Naive thymus-derived CD4-positive, alpha-beta T cell (primary cell): ENCODE measurements around the gene USP22. TPM values are rescaled to one million over a fixed set of nuclear protein-coding genes. Genes with fewer than 3 reads are reported as not detected.
A peak's percentile ranks its signal among the peaks of the same experiment; 100 is the strongest.

ENCODE experiments used
- ATAC-seq: fragments of 150-1000 bp; cut with Tn5 transposase; 2 replicates; pipeline ENCODE4 v1.10.0; 2021; ENCODE audit warnings: mild to moderate bottlenecking, moderate library complexity
- CTCF ChIA-PET: fragments of 350-600 bp; sonication (Branson Sonifier 250); formaldehyde crosslinking; loops from one replicate; lab custom pipeline; 2021; ENCODE audit warnings: antibody characterized with exemption; lab: Charles Lee
- POLR2A ChIA-PET: fragments of 350-600 bp; sonication (Branson Sonifier 250); formaldehyde crosslinking; loops from one replicate; lab custom pipeline; 2021; ENCODE audit warnings: antibody characterized with exemption, inconsistent platforms; lab: Charles Lee
- DNase-seq, 9 donors: peaks; one replicate each; pipeline versions ENCODE4 v3.0.0 to v3.0.0-alpha.2; 2020 to 2022; ENCODE audit warnings: mixed read lengths in 1 of 9
- H3K27ac ChIP-seq: one replicate; pipeline ENCODE4 v1.7.0; 2013; ENCODE audit warnings: mild to moderate bottlenecking, low read depth, low read length, moderate library complexity
- H3K27me3 ChIP-seq, 2 donors: one replicate each; pipeline ENCODE4 v1.7.0; 2013; ENCODE audit warnings: low read length in 2 of 2, mild to moderate bottlenecking in 2 of 2, moderate library complexity in 2 of 2; ENCODE audit not compliant: control insufficient read depth in 2 of 2, insufficient read depth in 2 of 2
- H3K36me3 ChIP-seq, 3 experiments: 1 replicate in 2 of 3; 2 replicates in 1 of 3; pipeline ENCODE4 v1.7.0; 2013; ENCODE audit warnings: low read length in 3 of 3, mild to moderate bottlenecking in 3 of 3, moderate library complexity in 1 of 3; ENCODE audit not compliant: insufficient read depth in 3 of 3, control insufficient read depth in 2 of 3
- H3K4me1 ChIP-seq, 2 donors: one replicate each; pipeline ENCODE4 v1.7.0; 2013; ENCODE audit warnings: low read length in 2 of 2, mild to moderate bottlenecking in 2 of 2, moderate library complexity in 1 of 2; ENCODE audit not compliant: control insufficient read depth in 2 of 2, insufficient read depth in 2 of 2
- H3K4me3 ChIP-seq: 2 replicates; pipeline ENCODE4 v1.7.0; 2013; ENCODE audit warnings: mild to moderate bottlenecking, low read length
- H3K9me3 ChIP-seq, 3 experiments: 1 replicate in 2 of 3; 2 replicates in 1 of 3; pipeline ENCODE4 v1.7.0; 2013; ENCODE audit warnings: low read length in 3 of 3; ENCODE audit not compliant: control insufficient read depth in 2 of 3
- H3K27ac Mint-ChIP-seq, 9 donors: one replicate each; pipeline ENCODE4 v1.8.0; 2020 to 2022; ENCODE audit warnings: mixed read lengths in 9 of 9, mild to moderate bottlenecking in 8 of 9, moderate library complexity in 5 of 9, inconsistent platforms in 2 of 9
- H3K27me3 Mint-ChIP-seq, 5 donors: one replicate each; pipeline ENCODE4 v1.8.0; 2021 to 2022; ENCODE audit warnings: mixed read lengths in 5 of 5, mild to moderate bottlenecking in 1 of 5
- H3K36me3 Mint-ChIP-seq, 5 donors: one replicate each; pipeline ENCODE4 v1.8.0; 2020 to 2022; ENCODE audit warnings: mixed read lengths in 5 of 5, mild to moderate bottlenecking in 3 of 5, inconsistent platforms in 1 of 5
- H3K4me1 Mint-ChIP-seq, 7 donors: one replicate each; pipeline ENCODE4 v1.8.0; 2020 to 2022; ENCODE audit warnings: mixed read lengths in 7 of 7, mild to moderate bottlenecking in 3 of 7, inconsistent platforms in 1 of 7
- H3K4me3 Mint-ChIP-seq, 10 donors: one replicate each; pipeline ENCODE4 v1.8.0; 2020 to 2022; ENCODE audit warnings: mild to moderate bottlenecking in 10 of 10, mixed read lengths in 10 of 10, moderate library complexity in 6 of 10, inconsistent platforms in 2 of 10
- H3K9me3 Mint-ChIP-seq, 11 donors: one replicate each; pipeline ENCODE4 v1.8.0; 2020 to 2022; ENCODE audit warnings: mixed read lengths in 11 of 11, mild to moderate bottlenecking in 4 of 11, inconsistent platforms in 1 of 11, moderate library complexity in 1 of 11
- intact Hi-C, 2 donors: fragments of 100-400 bp; cut with micrococcal nuclease; formaldehyde crosslinking; loops; one replicate each; pipeline ENCODE4 v1.15.1; 2023
- polyA plus RNA-seq, 2 donors: library from polyadenylated mRNA; unstranded; fragments of 300-500 nt; fragmentation: Illumina TruSeq; gene quantifications; one replicate each; pipeline ENCODE4 v1.2.3, GENCODE V29; 2021
- total RNA-seq, 6 experiments: library from RNA in 5 of 6; stranded (reverse) in 5 of 6; gene quantifications; 1 replicate in 5 of 6; 2 replicates in 1 of 6; pipeline ENCODE4 v1.2.3 and lab custom pipeline; 2021 to 2026

The USP22 gene
- total and polyA plus RNA-seq, 7 experiments from 2014 or later: 35.0 to 172 (median 138) TPM

DNA sequence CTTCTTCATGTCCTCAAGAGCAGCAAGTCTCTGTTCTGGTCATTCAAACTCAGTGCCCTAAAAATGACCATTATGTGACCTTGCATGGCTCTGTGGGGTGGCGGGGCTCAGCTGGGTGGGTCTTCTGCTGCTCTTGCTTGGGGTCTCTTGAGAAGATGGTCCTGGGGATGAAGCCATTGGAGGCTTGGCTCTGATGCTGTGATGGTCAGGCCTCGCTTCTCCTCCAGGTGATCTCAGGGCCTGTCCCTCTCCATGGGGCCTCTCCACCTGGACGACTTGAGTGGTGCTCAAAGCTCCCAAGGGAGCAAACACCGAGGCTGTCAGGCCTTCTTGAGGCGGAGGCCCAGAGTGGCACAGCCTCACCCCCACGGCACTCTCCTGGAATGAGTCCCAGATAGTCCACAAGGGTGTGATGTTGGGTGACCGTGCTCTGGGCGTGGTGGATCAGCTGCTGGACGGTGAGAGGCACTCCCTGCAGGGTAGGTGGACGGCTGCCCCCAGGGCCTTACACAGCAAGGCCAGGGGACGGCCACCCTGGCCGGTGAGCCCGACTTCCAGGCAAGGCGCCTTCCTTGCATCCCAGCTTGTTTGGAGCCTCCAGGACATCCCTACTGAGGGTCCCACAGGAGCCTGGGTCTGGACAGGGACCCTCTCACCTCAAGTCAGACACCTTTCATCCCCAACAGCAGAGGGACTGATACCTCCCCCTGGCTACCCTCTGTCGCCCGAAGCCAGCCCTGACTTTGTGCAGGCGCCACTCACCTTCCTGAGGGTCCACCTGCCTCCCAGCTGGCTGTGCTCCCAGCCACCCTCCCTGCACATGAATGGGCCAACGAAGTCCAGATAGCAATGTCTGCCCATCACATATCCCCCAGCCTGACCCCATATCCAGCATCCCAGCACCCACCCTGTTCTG, 48.7 kb downstream of the USP22 start:
- Histone ChIP-seq H3K4me1 (peaks cover 0 to 10% of the 10 kb centered on the region in 2 donors), H3K9me3 (no peaks in the 10 kb centered on the region), H3K27ac (no peak overlapping the region), H3K36me3 (no peaks in the 10 kb centered on the region), H3K4me3 (no peak overlapping the region), H3K27me3 (no peaks in the 10 kb centered on the region)
- no peak overlapping the region for H3K4me3 Mint-ChIP-seq
- H3K27ac Mint-ChIP-seq: no peak overlapping the region
- intact Hi-C loops: loop anchor here (1.0 to 2.0 kb wide), 3 partner anchors 49 to 193 kb away; partner anchors contain the start of gene USP22 (in 1 of the 2)
- no peaks in the 10 kb centered on the region for H3K9me3 Mint-ChIP-seq
- H3K4me1 Mint-ChIP-seq: peaks cover 12 to 23% (median 16%) of the 10 kb centered on the region in 7 donors
- CTCF ChIA-PET: interaction anchor here (0.6 to 1.0 kb wide), 2 partner anchors 16 to 125 kb away, joined by 3 to 4 read pairs; no protein-coding TSS in a partner anchor
- ATAC-seq (no peak), DNase-seq (no peak)
- H3K27me3 Mint-ChIP-seq: no peaks in the 10 kb centered on the region
- POLR2A ChIA-PET: interaction anchor here (1.6 kb wide), 1 partner anchor 49 kb away, joined by 4 read pairs; the partner anchor contains the start of gene USP22
- no peaks in the 10 kb centered on the region for H3K36me3 Mint-ChIP-seq

DNA sequence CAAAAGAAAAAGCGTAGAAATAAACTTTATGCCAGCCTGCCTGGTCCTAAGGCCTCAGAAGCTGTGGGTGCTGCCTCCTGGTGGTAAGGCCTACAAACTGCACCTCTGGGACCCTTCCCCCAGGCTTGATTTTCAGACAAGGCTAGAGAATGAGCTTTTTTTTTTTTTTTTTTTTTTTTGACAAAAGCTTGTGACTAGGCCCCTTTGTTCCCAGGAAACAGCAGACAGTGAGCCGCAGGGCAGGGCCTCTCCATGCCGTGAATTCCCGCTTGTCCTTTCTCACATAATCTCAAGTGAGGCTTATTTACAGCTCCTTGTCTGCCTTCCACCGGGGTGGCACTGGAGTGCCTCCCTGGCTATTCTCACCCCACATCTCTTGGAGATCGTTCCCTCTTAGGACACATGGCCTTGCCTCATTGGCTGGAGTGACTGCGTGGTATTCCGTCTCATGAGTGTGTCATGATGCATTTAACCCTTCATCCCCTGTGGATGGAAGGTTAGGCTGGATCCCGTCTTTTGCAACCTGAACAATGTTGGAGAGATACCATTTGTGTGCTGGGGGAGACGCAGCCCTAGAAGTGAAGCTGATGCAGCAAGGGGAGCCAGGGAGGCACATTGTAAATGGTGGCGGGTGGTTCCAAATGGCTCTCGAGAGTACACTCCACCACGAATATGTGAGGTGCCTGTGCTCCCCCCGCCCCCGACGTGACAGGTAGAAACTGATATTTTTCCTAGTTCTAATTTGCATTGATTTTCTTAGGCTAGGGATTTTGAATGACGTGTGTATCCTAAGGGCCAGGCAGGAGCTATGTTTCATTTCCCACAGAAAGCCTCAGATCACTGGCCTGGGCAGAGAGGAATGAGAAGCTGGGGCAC, 49.6 kb downstream of the USP22 start:
- Mint-ChIP-seq H3K36me3 (no peaks in the 10 kb centered on the region), H3K9me3 (no peaks in the 10 kb centered on the region), H3K27me3 (no peaks in the 10 kb centered on the region), H3K4me1 (peaks cover 6 to 14% (median 7%) of the 10 kb centered on the region in 7 donors), H3K4me3 (peak overlapping the region in 2 of 10 donors; percentile 21 to 25), H3K27ac (peak overlapping the region in 3 of 9 donors; percentile 24 to 70 (median 38))
- DNase-seq: peak; percentile 51 to 75 (median 65)
- H3K9me3 ChIP-seq: no peaks in the 10 kb centered on the region
- intact Hi-C loops: loop anchor here (1.0 to 2.0 kb wide), 3 partner anchors 49 to 192 kb away; partner anchors contain the start of gene USP22 (in 1 of the 2)
- peaks cover 0 to under 1% of the 10 kb centered on the region in 2 donors for H3K4me1 ChIP-seq
- H3K4me3 ChIP-seq: no peak overlapping the region
- CTCF ChIA-PET: interaction anchor here (0.6 to 1.0 kb wide), 3 partner anchors 17 to 273 kb away, joined by 3 to 4 read pairs (median 4); no protein-coding TSS in a partner anchor
- H3K27ac ChIP-seq: no peak overlapping the region
- H3K36me3 ChIP-seq: no peaks in the 10 kb centered on the region
- POLR2A ChIA-PET: interaction anchor here (1.6 kb wide), 1 partner anchor 50 kb away, joined by 4 read pairs; the partner anchor contains the start of gene USP22
- ATAC-seq: peak; percentile 88
- no peaks in the 10 kb centered on the region for H3K27me3 ChIP-seq

DNA sequence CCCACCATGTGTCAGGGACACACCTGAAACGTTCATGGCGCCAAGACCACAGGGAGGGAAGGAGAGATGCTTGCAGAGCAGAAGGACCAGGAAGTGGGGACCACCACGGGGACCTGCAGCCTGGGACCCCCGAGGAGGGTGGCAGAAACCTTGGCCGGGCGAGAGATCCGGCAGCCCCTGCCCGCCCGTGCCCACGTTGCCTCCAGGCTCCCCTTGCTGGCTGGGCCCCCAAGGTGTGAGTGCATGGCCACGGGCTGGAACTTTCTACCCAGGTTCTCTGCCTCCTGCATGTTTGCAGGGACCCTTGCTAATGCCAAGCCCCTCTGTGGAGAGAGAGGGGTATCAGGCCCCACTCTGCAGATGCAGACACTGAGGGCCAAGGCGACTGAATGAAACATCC, 50.4 kb downstream of the USP22 start:
- Histone ChIP-seq H3K4me3 (no peak overlapping the region), H3K4me1 (no peaks in the 10 kb centered on the region), H3K9me3 (no peaks in the 10 kb centered on the region), H3K27me3 (no peaks in the 10 kb centered on the region), H3K36me3 (no peaks in the 10 kb centered on the region), H3K27ac (no peak overlapping the region)
- Mint-ChIP-seq H3K27ac (peak overlapping the region in 1 of 9 donors; percentile 86), H3K9me3 (no peaks in the 10 kb centered on the region), H3K27me3 (no peaks in the 10 kb centered on the region), H3K36me3 (no peaks in the 10 kb centered on the region), H3K4me3 (peak overlapping the region in 1 of 10 donors; percentile 41), H3K4me1 (peaks cover 0 to 13% (median 7%) of the 10 kb centered on the region in 7 donors)
- ChIA-PET POLR2A (no interaction called here), CTCF (no interaction called here)
- ATAC-seq: no peak
- intact Hi-C loops: loop anchor here in 1 of 2 donors (2.0 kb wide), 1 partner anchor 50 kb away; the partner anchor contains the start of gene USP22
- no peak for DNase-seq

DNA sequence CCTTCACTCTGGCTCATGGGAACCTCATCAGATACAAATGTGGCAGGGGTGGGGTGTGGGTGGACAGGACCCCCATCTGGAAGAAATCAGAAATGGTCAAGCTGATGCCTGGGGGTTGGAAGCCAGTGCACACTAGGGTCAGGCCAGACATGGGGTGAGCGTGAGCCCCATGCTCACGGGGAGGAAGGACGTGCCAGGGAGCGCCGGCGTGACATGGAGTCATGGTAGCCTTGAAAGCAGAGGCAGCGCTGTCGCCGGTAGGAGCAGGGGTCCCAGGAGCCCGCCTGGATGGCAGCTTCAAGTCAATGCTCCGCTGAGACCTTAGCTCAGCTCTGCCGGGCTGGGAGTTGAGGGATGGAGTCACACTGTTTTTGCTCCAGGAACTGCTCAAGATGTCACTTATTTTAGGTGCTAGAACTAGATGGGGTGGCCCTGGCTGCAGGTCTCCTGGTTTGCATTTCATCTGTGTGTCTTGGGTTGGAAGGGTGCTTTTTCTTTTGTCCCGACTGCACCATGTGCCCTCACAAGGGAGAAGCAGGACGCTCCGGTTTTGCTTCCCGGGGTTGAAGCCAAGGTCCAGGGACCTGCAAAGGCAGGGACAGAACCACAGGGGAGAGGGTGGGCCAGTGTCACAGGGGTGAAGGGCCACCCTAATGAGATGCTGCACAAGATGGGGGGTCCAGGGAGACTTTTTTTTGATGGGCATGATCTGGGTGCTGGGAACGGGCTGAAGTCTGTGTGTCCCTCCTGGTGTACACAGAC, 51.4 kb downstream of the USP22 start:
- Mint-ChIP-seq H3K4me3 (no peak overlapping the region), H3K27ac (no peak overlapping the region), H3K36me3 (no peaks in the 10 kb centered on the region), H3K4me1 (peaks cover 0 to 9% (median 7%) of the 10 kb centered on the region in 7 donors), H3K27me3 (no peaks in the 10 kb centered on the region), H3K9me3 (no peaks in the 10 kb centered on the region)
- no peaks in the 10 kb centered on the region for H3K9me3 ChIP-seq
- intact Hi-C loops: loop anchor here in 1 of 2 donors (2.0 kb wide), 1 partner anchor 51 kb away; the partner anchor contains the start of gene USP22
- H3K27me3 ChIP-seq: no peaks in the 10 kb centered on the region
- H3K27ac ChIP-seq: no peak overlapping the region
- H3K4me1 ChIP-seq: no peaks in the 10 kb centered on the region
- H3K4me3 ChIP-seq: no peak overlapping the region
- ATAC-seq: no peak
- H3K36me3 ChIP-seq: no peaks in the 10 kb centered on the region
- DNase-seq: no peak
- CTCF ChIA-PET: no interaction called here
- POLR2A ChIA-PET: interaction anchor here (0.6 kb wide), 1 partner anchor 54 kb away, joined by 3 read pairs; no protein-coding TSS in a partner anchor

DNA sequence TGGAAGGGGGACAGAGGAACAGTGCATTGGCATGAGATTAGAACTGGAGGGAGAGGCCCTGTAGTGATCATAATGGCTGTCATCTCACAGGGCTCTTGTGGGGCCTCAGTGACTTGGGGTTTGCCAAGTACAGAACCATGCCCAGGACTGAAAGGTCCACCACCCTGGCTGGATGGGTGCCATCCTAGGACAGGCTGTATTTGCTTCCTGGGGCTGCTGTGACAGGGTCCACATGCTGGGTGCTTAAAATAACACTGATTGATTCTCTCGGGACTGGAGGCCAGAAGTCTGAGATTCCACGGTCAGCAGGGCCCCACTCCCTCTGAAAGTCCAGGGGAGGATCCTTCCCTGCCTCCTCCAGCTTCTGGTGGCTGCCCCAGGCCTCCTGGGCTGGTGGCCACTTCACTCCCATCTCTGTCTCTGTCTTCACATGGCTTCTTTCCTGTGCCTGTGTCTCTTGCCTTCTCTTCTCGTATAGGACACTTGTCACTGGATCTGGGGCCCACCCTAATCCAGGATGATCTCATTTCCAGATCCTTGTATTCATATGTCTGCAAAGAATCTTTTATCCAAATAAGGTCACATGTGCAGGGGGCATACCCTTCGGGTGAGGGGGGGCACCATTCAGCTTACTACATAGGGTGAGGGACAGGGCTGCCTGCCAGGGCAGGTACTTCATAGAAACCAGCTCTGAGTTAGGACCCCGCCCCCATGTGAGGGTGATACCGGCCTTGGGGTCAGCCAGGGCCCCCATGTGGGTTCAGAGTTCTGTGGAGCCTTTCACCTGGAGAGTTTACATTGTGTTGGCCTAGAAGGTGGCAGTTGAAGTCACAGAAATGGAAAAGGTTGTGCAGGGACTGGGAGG, 52.6 kb downstream of the USP22 start:
- Mint-ChIP-seq H3K4me1 (peaks cover 0 to 9% (median 7%) of the 10 kb centered on the region in 7 donors), H3K36me3 (no peaks in the 10 kb centered on the region), H3K27me3 (no peaks in the 10 kb centered on the region), H3K9me3 (no peaks in the 10 kb centered on the region), H3K27ac (peak overlapping the region in 2 of 9 donors; percentile 64 to 67), H3K4me3 (no peak overlapping the region)
- no peak for ATAC-seq
- no peaks in the 10 kb centered on the region for H3K36me3 ChIP-seq
- POLR2A ChIA-PET: interaction anchor here (0.6 kb wide), 1 partner anchor 37 kb away, joined by 3 read pairs; no protein-coding TSS in a partner anchor
- H3K4me1 ChIP-seq: no peaks in the 10 kb centered on the region
- CTCF ChIA-PET: no interaction called here
- intact Hi-C loops: no loop called here
- no peak overlapping the region for H3K27ac ChIP-seq
- no peak overlapping the region for H3K4me3 ChIP-seq
- H3K9me3 ChIP-seq: no peaks in the 10 kb centered on the region
- no peak for DNase-seq
- no peaks in the 10 kb centered on the region for H3K27me3 ChIP-seq
